Keratinocyte (primary cell): ENCODE measurements around the gene PDZD2.

Experiments
- CTCF ChIP-seq, 3 experiments: IDR thresholded peaks in 1 of 3; conservative IDR thresholded peaks in 1 of 3; optimal IDR thresholded peaks in 1 of 3; 2 replicates in 2 of 3; 3 replicates in 1 of 3; pipeline versions ENCODE3 to v1.5.1; 2011; ENCODE audit warnings: low read length in 3 of 3, mild to moderate bottlenecking in 3 of 3, moderate library complexity in 2 of 3, control low read depth in 1 of 3, inconsistent platforms in 1 of 3; ENCODE audit not compliant: insufficient read depth in 2 of 3; ENCODE audit errors: extremely low read depth in 1 of 3
- EZH2 ChIP-seq: IDR thresholded peaks from one replicate; pipeline ENCODE4 v1.6.1; 2012; ENCODE audit warnings: inconsistent platforms, mild to moderate bottlenecking, low read length, moderate library complexity

DNA sequence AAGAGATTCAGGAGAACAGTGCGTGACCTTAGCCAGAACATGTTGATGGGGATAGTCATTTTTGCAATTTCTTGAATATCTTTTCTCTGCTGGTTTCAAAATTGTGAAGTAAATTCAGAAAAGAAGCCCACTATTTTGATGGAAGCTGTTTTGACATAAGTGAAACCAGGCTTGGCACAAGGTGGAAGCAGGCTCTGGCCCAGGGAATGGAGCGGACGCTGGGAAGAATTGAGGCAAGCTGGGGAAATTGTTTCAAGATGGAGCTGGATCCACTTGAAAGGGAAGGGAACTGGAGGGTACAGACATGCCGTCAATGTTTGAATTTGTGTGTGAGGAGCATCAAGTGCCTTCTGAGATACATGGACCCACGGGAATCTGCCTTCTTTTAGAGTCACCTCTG lies 328.0 kb downstream of the PDZD2 start:
- no peak for TF ChIP-seq CTCF (optimal IDR thresholded peaks at IDR 0.05 in 1 of 3, IDR thresholded peaks at IDR 0.05 in 1 of 3, conservative IDR thresholded peaks at IDR 0.05 in 1 of 3; ENCODE audit: extremely low read depth in 1 of 3, insufficient read depth in 2 of 3, low read length in 3 of 3)
- TF ChIP-seq EZH2: no peak
